AG04449 (cell line): Measurements from ENCODE around the gene EDAR.

ENCODE experiments used
- CTCF ChIA-PET: fragments of 350-600 bp; formaldehyde crosslinking; extraction: SDS; loops from one replicate; lab custom pipeline; 2021; ENCODE audit warnings: antibody characterized with exemption; lab: Yijun Ruan, JAX
- POLR2A ChIA-PET: fragments of 400-600, 350-600 bp; formaldehyde crosslinking; extraction: SDS; loops from one replicate; lab custom pipeline; 2020; ENCODE audit warnings: antibody characterized with exemption, inconsistent platforms; lab: Yijun Ruan, JAX
- DNase-seq: peaks from one replicate; pipeline ENCODE4 v3.0.0-alpha.2; 2010; ENCODE audit warnings: low read depth, low spot score
- H3K4me3 ChIP-seq: 2 replicates; pipeline ENCODE4 v1.5.1; 2011; ENCODE audit warnings: low read depth, mild to moderate bottlenecking, control low read depth, low read length
- TF ChIP-seq, protein P1 (sequence below): IDR thresholded peaks from one replicate; pipeline ENCODE4 v1.5.1; 2011; ENCODE audit warnings: mild to moderate bottlenecking, moderate library complexity, low read length, control low read depth, inconsistent platforms; ENCODE audit not compliant: insufficient read depth; ENCODE audit errors: missing control alignments

The EDAR gene

DNA sequence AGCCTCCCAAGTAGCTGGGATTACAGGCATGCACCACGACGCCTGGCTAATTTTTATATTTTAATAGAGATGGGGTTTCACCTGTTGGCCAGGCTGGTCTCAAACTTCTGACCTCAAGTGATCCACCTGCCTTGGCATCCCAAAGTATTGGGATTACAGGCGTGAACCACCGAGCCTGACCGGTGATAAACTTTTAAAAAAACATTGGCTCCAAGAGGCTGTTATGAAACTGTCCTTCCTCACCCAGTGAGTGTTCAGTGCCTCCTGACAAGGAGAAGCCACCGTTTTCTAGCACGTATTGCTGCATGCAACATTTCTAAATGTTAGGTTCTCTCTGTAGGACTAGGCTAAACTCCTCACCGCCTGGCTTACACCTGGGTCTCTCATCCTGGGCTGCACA lies 63.3 kb downstream of the EDAR start:
- no peak overlapping the region for H3K4me3 ChIP-seq
- TF ChIP-seq, protein P1, sequence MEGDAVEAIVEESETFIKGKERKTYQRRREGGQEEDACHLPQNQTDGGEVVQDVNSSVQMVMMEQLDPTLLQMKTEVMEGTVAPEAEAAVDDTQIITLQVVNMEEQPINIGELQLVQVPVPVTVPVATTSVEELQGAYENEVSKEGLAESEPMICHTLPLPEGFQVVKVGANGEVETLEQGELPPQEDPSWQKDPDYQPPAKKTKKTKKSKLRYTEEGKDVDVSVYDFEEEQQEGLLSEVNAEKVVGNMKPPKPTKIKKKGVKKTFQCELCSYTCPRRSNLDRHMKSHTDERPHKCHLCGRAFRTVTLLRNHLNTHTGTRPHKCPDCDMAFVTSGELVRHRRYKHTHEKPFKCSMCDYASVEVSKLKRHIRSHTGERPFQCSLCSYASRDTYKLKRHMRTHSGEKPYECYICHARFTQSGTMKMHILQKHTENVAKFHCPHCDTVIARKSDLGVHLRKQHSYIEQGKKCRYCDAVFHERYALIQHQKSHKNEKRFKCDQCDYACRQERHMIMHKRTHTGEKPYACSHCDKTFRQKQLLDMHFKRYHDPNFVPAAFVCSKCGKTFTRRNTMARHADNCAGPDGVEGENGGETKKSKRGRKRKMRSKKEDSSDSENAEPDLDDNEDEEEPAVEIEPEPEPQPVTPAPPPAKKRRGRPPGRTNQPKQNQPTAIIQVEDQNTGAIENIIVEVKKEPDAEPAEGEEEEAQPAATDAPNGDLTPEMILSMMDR, result no peak
- no peak for DNase-seq
- POLR2A ChIA-PET, result no interaction called here
- CTCF ChIA-PET, result no interaction called here

DNA sequence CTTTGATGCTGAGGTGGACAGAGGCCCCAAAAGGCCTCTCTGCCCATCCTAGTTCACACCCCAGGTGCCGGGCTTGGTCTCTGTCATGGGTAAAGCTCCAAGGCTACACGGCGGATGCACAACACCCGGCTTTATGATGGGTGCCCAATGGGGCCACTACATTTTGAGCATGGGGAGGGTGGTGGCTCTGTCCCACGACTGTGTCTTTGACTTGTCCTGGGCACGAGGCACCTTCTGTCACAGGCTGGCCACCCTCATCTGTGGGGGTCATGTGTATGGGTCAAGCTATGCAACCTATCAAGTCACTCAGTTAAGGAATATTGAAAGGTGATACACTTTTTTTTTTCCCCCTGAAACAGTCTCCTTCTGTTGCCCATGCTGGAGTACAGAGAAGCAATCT lies 63.7 kb downstream of the EDAR start:
- H3K4me3 ChIP-seq, result no peak overlapping the region
- POLR2A ChIA-PET, result no interaction called here
- DNase-seq, result no peak
- CTCF ChIA-PET, result no interaction called here
- TF ChIP-seq, protein P1, result no peak

DNA sequence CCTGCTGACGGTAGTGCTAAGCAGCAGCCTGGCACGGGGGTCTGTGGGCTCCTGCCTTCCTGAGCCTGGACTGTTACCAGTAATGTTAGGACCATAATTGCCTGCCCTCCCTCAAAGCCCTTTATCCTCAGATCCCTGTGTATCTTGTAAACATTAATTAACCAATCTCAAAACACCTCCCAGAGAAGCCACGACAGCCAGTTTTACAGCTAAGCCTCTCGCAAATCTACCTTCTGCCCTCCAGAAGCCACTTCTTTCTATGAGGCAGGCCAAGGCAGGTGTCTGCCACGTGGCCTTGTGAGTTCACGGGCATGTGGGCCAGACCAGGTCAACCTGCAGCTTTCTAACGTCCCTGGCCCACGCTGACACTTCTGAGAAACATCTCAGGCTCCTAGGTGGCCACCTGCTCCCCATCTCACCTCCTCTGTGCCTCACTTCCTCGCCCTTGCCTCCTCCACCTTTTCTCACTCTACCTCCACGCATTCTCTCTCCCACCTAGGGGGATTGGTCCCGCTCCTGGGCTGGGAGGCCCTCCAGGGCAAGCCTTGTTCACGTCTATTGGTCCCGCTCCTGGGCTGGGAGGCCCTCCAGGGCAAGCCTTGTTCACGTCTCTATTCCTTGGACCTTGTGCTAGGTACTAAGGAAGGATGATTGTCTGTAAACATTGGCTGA lies 64.3 kb downstream of the EDAR start:
- no peak for DNase-seq
- TF ChIP-seq, protein P1, result no peak
- ChIA-PET POLR2A (no interaction called here), CTCF (no interaction called here)
- no peak overlapping the region for H3K4me3 ChIP-seq

DNA sequence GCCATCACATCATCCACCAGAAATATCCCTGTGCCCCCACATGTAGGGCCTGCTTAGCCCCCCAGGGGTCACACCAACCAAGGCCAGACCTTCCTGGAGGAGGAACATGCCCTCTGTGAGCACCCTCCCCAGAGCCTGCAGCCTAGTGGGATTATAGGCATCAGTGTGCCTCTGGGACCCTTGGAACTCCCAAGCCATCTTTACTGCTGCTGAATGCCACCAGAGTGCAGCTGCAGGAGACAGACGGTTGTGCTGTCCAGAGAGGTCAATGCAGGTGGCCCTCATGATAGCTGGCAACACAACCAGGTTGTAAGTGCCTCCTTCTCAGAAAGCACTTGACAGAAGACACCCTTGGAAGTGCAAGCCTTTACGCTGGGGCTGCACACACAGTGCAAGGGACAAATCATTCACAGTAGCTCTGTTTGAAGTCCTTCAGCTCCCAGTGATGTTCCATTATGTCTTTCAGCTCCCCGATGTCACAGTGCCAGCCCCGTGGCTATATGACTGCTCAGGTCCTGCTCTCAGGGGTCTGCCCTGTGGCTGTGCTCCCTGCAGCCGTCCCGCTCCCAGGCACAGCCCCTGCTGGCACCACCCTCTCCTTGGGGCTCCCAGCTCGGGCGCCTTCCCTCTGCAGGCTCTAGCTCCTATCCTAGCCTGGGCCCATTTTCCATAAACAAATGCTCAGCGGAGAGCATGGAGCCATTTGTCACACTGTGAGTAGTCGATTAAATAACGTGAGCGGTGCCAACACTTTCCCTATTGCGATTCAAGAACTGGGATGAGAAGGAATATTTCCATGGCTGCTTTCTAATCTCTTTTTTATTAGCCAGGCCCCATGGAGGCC lies 65.1 kb downstream of the EDAR start:
- no peak overlapping the region for H3K4me3 ChIP-seq
- ChIA-PET POLR2A (no interaction called here), CTCF (no interaction called here)
- no peak for DNase-seq
- TF ChIP-seq, protein P1, result no peak

DNA sequence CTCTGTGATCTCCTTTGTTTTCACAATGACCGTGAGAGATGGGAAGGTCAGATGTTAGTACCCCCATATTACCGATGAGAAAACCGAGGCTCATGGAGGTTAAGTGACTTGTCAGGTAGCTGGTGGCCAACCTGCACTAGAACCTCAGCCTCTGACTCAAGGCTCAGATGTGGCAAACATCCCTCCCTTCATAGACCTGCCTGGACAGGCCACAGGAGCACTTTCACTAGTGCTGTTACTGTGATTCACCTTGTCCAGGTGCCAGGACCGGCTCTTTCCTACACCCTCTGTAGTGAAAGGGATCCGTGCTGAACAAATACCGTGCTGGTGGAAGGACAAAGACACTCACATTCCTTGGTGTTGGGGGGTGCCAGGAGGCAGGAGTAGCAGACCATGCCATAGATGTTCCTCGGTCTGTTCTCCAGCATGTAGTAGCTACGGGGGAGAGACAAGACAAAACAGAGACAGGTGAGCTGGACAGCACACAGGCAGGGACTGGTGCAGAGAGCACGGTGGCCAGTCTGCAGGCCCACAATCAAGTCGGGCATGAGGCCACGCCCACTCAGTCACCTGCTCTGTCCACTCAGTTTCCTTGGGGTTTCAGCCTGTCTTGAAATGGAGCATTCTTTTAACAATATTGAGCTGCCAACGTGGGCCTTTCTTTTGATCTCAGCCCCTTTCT lies 65.9 kb downstream of the EDAR start:
- TF ChIP-seq, protein P1, result no peak
- CTCF ChIA-PET, result no interaction called here
- no peak for DNase-seq
- H3K4me3 ChIP-seq, result no peak overlapping the region
- POLR2A ChIA-PET, result no interaction called here
